ENCODE data around the gene LYST. TPM values are rescaled to one million over a fixed set of nuclear protein-coding genes. Genes with fewer than 3 reads are reported as not detected.

LYST gene
- polyA plus RNA-seq, 1 donor from 2014 or later, result 23.4 TPM

DNA sequence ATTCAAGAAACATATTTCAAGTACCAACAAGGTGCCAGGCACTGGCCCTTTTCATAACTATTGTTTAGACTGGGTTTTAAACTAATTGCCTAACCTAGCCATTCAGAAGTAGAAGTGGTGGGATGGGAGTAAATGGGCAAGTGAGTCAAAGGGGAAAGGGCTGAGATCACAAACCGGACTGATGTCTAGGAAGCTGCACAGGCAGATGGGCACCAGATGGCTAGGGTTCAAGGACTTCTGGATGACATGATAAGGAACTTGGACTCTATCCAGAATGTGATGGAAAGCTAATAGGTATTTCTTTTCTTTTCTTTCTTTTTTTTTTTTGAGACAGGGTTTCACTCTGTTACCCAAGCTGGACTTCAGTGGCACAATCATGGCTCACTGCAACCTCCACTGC lies 46.6 kb downstream of the LYST start:
- H3K4me2 ChIP-seq (ENCODE audit: low read length), result no peak overlapping the region
- no peak overlapping the region for H3K4me3 ChIP-seq (ENCODE audit: low read length)
- H3K27me3 ChIP-seq (ENCODE audit: insufficient read depth, low read depth, low read length), result no peaks in the 10 kb centered on the region
- no peaks in the 10 kb centered on the region for H3K9me3 ChIP-seq (ENCODE audit: low read length)
- H3F3A ChIP-seq (ENCODE audit: insufficient read depth, low read length, poor library complexity, severe bottlenecking), result no peaks in the 10 kb centered on the region
- TF ChIP-seq RAD21 (conservative IDR thresholded peaks at IDR 0.05) (no peak), POLR2AphosphoS5 (IDR thresholded peaks at IDR 0.05) (no peak), MXI1 (conservative IDR thresholded peaks at IDR 0.05; ENCODE audit: poor library complexity, severe bottlenecking) (no peak), EP300 (conservative IDR thresholded peaks at IDR 0.05; ENCODE audit: poor library complexity, severe bottlenecking) (no peak), SMC3 (conservative IDR thresholded peaks at IDR 0.05; ENCODE audit: poor library complexity) (no peak)
- TF ChIP-seq, protein P1, sequence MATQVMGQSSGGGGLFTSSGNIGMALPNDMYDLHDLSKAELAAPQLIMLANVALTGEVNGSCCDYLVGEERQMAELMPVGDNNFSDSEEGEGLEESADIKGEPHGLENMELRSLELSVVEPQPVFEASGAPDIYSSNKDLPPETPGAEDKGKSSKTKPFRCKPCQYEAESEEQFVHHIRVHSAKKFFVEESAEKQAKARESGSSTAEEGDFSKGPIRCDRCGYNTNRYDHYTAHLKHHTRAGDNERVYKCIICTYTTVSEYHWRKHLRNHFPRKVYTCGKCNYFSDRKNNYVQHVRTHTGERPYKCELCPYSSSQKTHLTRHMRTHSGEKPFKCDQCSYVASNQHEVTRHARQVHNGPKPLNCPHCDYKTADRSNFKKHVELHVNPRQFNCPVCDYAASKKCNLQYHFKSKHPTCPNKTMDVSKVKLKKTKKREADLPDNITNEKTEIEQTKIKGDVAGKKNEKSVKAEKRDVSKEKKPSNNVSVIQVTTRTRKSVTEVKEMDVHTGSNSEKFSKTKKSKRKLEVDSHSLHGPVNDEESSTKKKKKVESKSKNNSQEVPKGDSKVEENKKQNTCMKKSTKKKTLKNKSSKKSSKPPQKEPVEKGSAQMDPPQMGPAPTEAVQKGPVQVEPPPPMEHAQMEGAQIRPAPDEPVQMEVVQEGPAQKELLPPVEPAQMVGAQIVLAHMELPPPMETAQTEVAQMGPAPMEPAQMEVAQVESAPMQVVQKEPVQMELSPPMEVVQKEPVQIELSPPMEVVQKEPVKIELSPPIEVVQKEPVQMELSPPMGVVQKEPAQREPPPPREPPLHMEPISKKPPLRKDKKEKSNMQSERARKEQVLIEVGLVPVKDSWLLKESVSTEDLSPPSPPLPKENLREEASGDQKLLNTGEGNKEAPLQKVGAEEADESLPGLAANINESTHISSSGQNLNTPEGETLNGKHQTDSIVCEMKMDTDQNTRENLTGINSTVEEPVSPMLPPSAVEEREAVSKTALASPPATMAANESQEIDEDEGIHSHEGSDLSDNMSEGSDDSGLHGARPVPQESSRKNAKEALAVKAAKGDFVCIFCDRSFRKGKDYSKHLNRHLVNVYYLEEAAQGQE (IDR thresholded peaks at IDR 0.05; ENCODE audit: borderline replicate concordance), result no peak
- H3K9ac ChIP-seq (ENCODE audit: low read length), result no peak overlapping the region
- no peaks in the 10 kb centered on the region for H3K79me2 ChIP-seq (replicated peaks; ENCODE audit: insufficient read depth, low read length)
- H4K20me1 ChIP-seq (ENCODE audit: insufficient read depth), result no peaks in the 10 kb centered on the region
- no peak overlapping the region for H3K27ac ChIP-seq (ENCODE audit: low read length)
- no peaks in the 10 kb centered on the region for H3K36me3 ChIP-seq (ENCODE audit: insufficient read depth, low read length)
- no peak overlapping the region for H2AFZ ChIP-seq (ENCODE audit: low read depth, low read length)
- H3K9me2 ChIP-seq (ENCODE audit: insufficient read depth, low read length), result no peaks in the 10 kb centered on the region

DNA sequence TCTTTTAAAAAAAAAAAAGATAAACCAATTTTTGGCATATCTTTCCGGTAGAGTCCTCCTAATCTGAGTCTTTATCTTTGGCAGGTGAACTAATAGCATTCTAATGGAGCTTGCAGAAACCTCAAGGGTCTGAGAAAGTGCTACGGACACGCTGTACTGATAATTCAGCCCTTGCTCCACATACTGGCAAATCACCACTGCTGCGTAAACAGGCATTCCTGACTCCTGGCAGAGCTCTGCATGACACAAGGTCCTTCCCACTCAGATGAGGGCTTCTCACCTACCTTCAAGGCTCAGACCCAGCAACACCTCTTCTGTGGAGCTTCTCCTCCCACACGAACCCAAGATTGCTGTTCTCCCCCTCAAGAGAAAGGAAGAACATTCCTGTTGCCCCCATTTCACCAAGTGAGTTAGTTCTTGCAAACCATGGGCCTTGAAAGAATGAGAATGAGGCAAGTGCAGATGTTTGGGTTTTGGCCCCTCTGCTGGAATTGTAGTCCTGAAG lies 48.0 kb downstream of the LYST start:
- Histone ChIP-seq H3K27ac (ENCODE audit: low read length) (no peak overlapping the region), H3K9me3 (ENCODE audit: low read length) (no peaks in the 10 kb centered on the region), H3K9me2 (ENCODE audit: insufficient read depth, low read length) (no peaks in the 10 kb centered on the region), H4K20me1 (ENCODE audit: insufficient read depth) (no peaks in the 10 kb centered on the region), H3K36me3 (ENCODE audit: insufficient read depth, low read length) (no peaks in the 10 kb centered on the region), H2AFZ (ENCODE audit: low read depth, low read length) (no peak overlapping the region), H3K4me2 (ENCODE audit: low read length) (no peak overlapping the region), H3K9ac (ENCODE audit: low read length) (no peak overlapping the region), H3K27me3 (ENCODE audit: insufficient read depth, low read depth, low read length) (no peaks in the 10 kb centered on the region), H3F3A (ENCODE audit: insufficient read depth, low read length, poor library complexity, severe bottlenecking) (no peaks in the 10 kb centered on the region), H3K4me3 (ENCODE audit: low read length) (no peak overlapping the region), H3K79me2 (replicated peaks; ENCODE audit: insufficient read depth, low read length) (no peaks in the 10 kb centered on the region)
- TF ChIP-seq MXI1 (conservative IDR thresholded peaks at IDR 0.05; ENCODE audit: poor library complexity, severe bottlenecking) (no peak), TAF1 (IDR thresholded peaks at IDR 0.05; ENCODE audit: low read depth) (no peak), EP300 (conservative IDR thresholded peaks at IDR 0.05; ENCODE audit: poor library complexity, severe bottlenecking) (no peak), RAD21 (conservative IDR thresholded peaks at IDR 0.05) (no peak), POLR2AphosphoS5 (IDR thresholded peaks at IDR 0.05) (no peak), SMC3 (conservative IDR thresholded peaks at IDR 0.05; ENCODE audit: poor library complexity) (no peak), EZH2 (IDR thresholded peaks at IDR 0.05; ENCODE audit: borderline replicate concordance, insufficient read depth, low read length, poor library complexity, severe bottlenecking) (no peak)
- TF ChIP-seq, protein P1 (IDR thresholded peaks at IDR 0.05; ENCODE audit: borderline replicate concordance), result no peak
- TF ChIP-seq, protein P2, sequence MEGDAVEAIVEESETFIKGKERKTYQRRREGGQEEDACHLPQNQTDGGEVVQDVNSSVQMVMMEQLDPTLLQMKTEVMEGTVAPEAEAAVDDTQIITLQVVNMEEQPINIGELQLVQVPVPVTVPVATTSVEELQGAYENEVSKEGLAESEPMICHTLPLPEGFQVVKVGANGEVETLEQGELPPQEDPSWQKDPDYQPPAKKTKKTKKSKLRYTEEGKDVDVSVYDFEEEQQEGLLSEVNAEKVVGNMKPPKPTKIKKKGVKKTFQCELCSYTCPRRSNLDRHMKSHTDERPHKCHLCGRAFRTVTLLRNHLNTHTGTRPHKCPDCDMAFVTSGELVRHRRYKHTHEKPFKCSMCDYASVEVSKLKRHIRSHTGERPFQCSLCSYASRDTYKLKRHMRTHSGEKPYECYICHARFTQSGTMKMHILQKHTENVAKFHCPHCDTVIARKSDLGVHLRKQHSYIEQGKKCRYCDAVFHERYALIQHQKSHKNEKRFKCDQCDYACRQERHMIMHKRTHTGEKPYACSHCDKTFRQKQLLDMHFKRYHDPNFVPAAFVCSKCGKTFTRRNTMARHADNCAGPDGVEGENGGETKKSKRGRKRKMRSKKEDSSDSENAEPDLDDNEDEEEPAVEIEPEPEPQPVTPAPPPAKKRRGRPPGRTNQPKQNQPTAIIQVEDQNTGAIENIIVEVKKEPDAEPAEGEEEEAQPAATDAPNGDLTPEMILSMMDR (IDR thresholded peaks at IDR 0.05; ENCODE audit: poor library complexity, severe bottlenecking), result no peak

Measured in neural cell (in vitro differentiated cells).